LoVo (cell line): ENCODE results near the gene GLCE.
"Not testable (repeated sequence)": the region's sequence is repeated elsewhere in the genome, so short reads cannot be mapped to it uniquely, and the experiment has no call there.

Experiments used
- DNase-seq: peaks from one replicate; pipeline ENCODE4 v3.0.0-alpha.2; 2016; ENCODE audit warnings: low spot score

The GLCE gene

GRCh38 chr15:69135499-69135898, 24.9 kb upstream of the GLCE start:
- no peak for DNase-seq

DNA sequence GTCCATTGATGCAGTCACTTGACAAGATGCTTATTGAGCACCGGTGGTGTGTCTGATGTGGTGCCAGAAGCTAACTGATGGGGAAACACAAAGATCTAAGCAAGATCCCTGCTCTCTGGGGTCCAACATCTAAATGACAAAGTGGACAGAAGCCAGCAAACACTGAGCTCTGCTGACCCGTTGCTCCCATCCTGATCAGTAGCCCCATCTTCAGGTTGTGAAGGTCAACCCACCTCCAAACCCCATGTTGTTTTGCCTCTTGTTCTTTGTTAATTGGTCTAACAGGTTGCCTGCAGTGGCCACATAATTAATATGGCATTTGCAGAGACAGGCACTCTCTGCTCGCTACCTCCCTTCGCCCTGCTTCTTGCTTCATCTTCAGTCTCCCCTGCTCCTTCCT, 21.5 kb upstream of the GLCE start:
- no peak for DNase-seq

DNA sequence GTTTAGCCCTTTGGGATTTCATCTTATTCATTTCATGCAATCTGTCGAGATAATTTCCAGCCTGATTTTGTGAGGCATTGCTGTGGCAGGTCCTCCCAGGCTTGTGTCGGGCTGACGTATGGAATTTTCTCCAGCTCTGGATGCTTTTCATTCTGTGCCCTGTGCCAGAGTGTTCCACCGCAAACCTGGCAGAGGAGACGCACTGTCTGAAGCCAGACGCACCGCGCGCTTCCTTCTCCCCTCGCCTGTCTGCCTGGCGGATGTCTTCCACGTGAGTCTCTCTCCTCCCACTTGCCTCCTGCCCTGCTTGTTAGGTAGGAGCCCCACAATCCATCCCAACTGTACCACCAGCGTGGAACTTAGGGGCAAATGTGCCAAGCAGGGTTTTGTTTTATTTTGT, 20.1 kb upstream of the GLCE start:
- DNase-seq, result no peak

- peak; percentile 14 for DNase-seq
Measured at GRCh38 chr15:69141286-69141701, 19.1 kb upstream of the GLCE start.

DNA sequence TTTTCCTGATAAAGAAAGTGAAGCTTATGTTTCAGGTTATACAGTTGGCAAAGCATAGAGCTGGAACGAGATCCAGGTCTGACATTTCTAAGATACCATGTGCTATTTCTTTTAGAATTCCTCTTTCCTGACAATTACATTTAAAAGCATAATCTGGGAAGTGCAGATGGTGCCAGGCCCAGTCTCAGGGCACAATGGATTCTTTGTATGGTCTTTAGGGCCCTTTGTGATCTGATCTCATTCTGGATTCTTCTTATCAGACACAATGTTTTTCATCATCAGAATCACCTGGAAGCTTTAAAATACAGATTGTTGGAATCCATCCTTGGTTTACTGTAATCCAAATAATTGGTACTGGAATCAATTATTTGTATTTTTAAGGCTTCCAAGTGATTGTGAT, 18.6 kb upstream of the GLCE start:
- no peak for DNase-seq

DNA sequence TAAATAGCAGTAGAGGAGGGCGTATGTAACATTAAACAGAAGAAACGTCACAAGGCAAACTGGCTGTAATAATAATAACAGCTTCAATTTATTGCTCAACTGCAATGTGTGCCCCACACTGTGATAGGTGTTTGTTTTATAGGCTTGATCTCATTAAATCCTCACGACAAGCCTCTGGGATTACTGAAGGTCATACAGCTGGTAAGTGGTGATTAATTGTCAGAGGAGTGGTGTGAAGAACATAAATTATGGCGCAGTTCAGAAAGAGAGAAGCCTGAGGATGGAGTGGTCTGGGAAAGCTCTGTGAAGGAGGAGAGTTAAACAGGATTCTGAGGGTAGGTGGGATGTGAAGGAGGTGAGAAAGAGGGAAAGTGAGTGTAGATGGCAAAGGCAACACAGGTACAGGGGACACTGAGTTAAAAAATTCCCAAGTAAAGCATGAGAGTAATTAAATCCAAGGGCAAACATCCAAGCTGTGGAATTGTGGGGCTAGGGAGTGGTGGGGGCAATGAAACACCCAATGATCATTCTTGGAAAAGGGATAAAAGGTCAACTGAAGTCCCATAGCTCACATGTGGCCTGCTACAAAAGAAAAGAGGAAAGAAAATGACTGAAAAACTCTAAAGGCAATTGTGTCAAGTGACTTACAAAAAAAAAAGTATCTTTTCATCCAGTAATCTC, 16.5 kb upstream of the GLCE start:
- peak; percentile 3 for DNase-seq

DNA sequence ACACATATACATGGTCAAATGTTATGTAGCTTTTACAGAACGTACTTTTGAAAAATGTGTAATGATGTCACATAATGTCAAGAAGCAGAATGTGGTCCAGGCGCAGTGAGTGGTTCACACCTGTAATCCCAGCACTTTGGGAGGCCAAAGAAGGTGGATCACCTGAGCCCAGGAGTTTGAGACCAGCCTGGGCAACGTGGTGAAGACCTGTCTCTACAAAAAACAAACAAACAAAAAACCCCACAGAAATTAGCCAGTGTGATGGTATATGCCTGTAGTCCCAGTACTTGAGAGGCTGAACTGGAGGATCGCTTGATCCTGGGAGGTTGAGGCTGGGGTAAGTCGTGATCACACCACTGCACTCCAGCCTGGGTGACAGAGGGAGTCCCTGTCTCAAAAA, 15.9 kb upstream of the GLCE start:
- DNase-seq, result no peak

DNA sequence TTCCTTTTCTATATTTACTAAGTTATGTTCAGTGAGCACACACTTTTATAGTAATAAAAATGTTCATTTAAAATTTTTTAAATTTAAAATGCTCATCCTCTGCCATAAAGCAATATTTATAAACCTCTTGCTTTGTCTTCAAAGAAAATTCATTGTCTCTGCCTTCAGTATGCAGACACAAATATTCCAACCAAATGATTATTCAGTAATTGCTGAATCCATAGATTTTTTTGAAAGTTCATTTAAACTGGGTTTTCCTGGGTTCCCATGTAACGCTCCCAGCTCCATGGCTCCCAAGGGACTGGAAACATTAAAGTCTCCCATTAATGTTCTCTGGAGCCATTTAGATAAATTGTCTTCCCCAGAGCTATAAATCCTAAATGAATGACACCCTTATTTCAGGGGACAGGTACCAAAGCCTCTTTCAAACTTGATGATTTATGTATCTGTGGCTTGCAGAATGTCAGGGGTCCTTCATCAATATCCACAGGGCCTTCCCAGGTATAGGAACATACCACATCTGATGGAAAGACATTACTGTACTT, 15.2 kb upstream of the GLCE start:
- no peak for DNase-seq

- no peak for DNase-seq
Measured at GRCh38 chr15:69145694-69146492, 14.5 kb upstream of the GLCE start.

DNA sequence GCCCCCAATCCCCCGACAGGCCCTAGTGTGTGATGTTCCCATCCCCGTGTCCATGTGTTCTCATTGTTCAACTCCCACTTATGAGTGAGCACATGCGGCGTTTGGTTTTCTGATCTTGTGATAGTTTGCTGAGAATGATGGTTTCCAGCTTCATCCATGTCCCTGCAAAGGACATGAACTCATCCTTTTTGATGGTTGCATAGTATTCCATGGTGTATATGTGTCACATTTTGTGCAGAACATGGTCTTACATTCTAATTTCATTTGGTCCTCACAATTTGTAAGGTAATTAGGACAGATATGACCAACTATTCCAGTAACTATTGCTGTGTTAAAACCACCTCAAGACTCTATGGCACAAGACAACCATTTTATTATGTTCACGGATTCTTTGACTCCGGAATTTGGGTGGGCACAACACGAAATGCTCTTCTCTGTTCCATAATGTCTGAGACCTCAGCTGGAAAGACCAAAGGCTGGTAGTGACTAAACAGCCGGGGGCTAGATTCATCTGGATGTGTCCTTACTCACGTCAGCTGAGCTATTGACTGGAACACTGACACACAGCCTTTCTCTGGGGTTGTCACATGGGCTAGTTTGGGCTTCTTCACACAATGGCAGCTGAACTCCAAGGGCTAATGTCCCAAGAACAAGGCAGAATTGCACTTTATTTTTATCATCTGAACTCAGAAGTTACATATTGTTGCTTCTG, 13.6 kb upstream of the GLCE start:
- no peak for DNase-seq

- DNase-seq, result no peak
Measured at GRCh38 chr15:69148465-69148864, 12.0 kb upstream of the GLCE start.

GRCh38 chr15:69149163-69149562, 11.3 kb upstream of the GLCE start:
- no peak for DNase-seq

GRCh38 chr15:69149803-69150202, 10.6 kb upstream of the GLCE start:
- DNase-seq, result no peak

GRCh38 chr15:69150336-69150735, 10.1 kb upstream of the GLCE start:
- DNase-seq, result no peak

- DNase-seq, result no peak
Measured at GRCh38 chr15:69150841-69151240, 9.6 kb upstream of the GLCE start.

GRCh38 chr15:69153046-69153445, 7.4 kb upstream of the GLCE start:
- no peak for DNase-seq

- DNase-seq, result not testable (repeated sequence)
Measured at GRCh38 chr15:69153587-69153986, 6.8 kb upstream of the GLCE start.

DNA sequence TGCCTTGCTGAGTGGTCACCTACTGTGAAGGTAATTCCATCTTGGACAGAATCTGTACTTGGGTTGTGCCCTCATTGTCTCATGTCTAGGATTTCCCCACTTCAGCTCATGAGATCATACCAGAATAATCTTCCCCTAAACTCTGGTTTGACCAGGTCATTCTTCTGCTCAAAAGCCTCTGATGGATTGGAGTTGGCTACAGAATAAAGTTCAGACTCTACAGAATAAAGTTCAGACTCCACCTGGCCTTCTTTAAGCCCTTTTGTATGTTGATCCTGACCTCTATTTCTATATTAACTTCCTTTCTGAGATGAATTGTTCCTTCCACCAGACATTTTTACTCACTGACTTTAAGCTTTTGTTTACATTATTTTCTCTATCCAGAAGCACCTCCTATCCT, 6.4 kb upstream of the GLCE start:
- no peak for DNase-seq

- no peak for DNase-seq
Measured at GRCh38 chr15:69154684-69155083, 5.8 kb upstream of the GLCE start.

GRCh38 chr15:69156736-69157381, 3.6 kb upstream of the GLCE start:
- DNase-seq, result no peak

- no peak for DNase-seq
Measured at GRCh38 chr15:69158201-69158842, 2.1 kb upstream of the GLCE start.

GRCh38 chr15:69158843-69159240, 1.6 kb upstream of the GLCE start:
- no peak for DNase-seq
